CD4-positive, alpha-beta T cell (primary cell): ENCODE data around the gene FAM53A. TPM values are rescaled to one million over a fixed set of nuclear protein-coding genes. Genes with fewer than 3 reads are reported as not detected.

Experiments
- ATAC-seq: fragments of 200-7000 bp; cut with Tn5 transposase; one replicate; pipeline ENCODE4 v1.10.0; 2022; ENCODE audit warnings: mild to moderate bottlenecking; ENCODE audit not compliant: poor library complexity
- CTCF ChIA-PET: fragments of 350-600 bp; sonication (Branson Sonifier 250); formaldehyde crosslinking; loops from one replicate; lab custom pipeline; 2021; ENCODE audit warnings: antibody characterized with exemption, inconsistent platforms; lab: Charles Lee
- POLR2A ChIA-PET: fragments of 350-600 bp; sonication (Branson Sonifier 250); formaldehyde crosslinking; loops from one replicate; lab custom pipeline; 2021; ENCODE audit warnings: antibody characterized with exemption, inconsistent platforms; lab: Charles Lee
- DNase-seq, 14 experiments: peaks; one replicate each; pipeline ENCODE4 v3.0.0-alpha.2; 2013 to 2020; ENCODE audit warnings: mixed read lengths in 2 of 14
- H3K27ac ChIP-seq, 2 donors: one replicate each; pipeline versions ENCODE4 v1.5.1 to v1.7.0; 2013; ENCODE audit warnings: low read length in 2 of 2, low read depth in 1 of 2, mild to moderate bottlenecking in 1 of 2
- H3K27me3 ChIP-seq, 2 experiments: 1 replicate in 1 of 2; 2 replicates in 1 of 2; pipeline versions ENCODE4 v1.6.1 to v1.7.0; 2013; ENCODE audit warnings: low read length in 2 of 2, control low read depth in 1 of 2, mild to moderate bottlenecking in 1 of 2, moderate library complexity in 1 of 2; ENCODE audit not compliant: insufficient read depth in 2 of 2, control insufficient read depth in 1 of 2
- H3K36me3 ChIP-seq: one replicate; pipeline ENCODE4 v1.6.1; 2013; ENCODE audit warnings: low read length, control low read depth; ENCODE audit not compliant: insufficient read depth
- H3K4me1 ChIP-seq: one replicate; pipeline ENCODE4 v1.6.1; 2013; ENCODE audit warnings: low read length, control low read depth; ENCODE audit not compliant: insufficient read depth
- H3K4me3 ChIP-seq: one replicate; pipeline ENCODE4 v1.5.1; 2013; ENCODE audit warnings: mild to moderate bottlenecking, low read length, moderate library complexity
- H3K9me3 ChIP-seq, 2 experiments: 1 replicate in 1 of 2; 2 replicates in 1 of 2; pipeline versions ENCODE4 v1.6.1 to v1.7.0; 2013; ENCODE audit warnings: low read length in 2 of 2, mild to moderate bottlenecking in 2 of 2, control low read depth in 1 of 2, moderate library complexity in 1 of 2; ENCODE audit not compliant: control insufficient read depth in 1 of 2, insufficient read depth in 1 of 2
- H3K27ac Mint-ChIP-seq: one replicate; pipeline ENCODE4 v1.8.0; 2020; ENCODE audit warnings: mixed read lengths
- H3K27me3 Mint-ChIP-seq: one replicate; pipeline ENCODE4 v1.8.0; 2021; ENCODE audit warnings: mixed read lengths
- H3K36me3 Mint-ChIP-seq: one replicate; pipeline ENCODE4 v1.8.0; 2021; ENCODE audit warnings: low read depth, mixed read lengths
- H3K4me1 Mint-ChIP-seq: one replicate; pipeline ENCODE4 v1.8.0; 2021; ENCODE audit warnings: low read depth, mixed read lengths
- H3K4me3 Mint-ChIP-seq: one replicate; pipeline ENCODE4 v1.8.0; 2020; ENCODE audit warnings: mild to moderate bottlenecking, mixed read lengths
- H3K9me3 Mint-ChIP-seq: one replicate; pipeline ENCODE4 v1.8.0; 2020; ENCODE audit warnings: mixed read lengths
- intact Hi-C, 2 experiments: fragments of 100-400 bp; cut with DNase I in 1 of 2; cut with micrococcal nuclease in 1 of 2; formaldehyde crosslinking; loops; one replicate each; pipeline versions ENCODE4 v1.15.1 to v1.9.0; 2023 to 2025; cut with DNase I, micrococcal nuclease
- total RNA-seq, 174 experiments: library from RNA in 2 of 174; stranded (reverse) in 2 of 174; gene quantifications; one replicate each; pipeline ENCODE4 v1.2.3 and lab custom pipeline; 2021 to 2026
- TF ChIP-seq, protein P1 (sequence below): fragments of 200-600 bp; IDR thresholded peaks from one replicate; pipeline ENCODE4 v1.8.0; 2022; ENCODE audit warnings: antibody characterized with exemption, mild to moderate bottlenecking

Gene FAM53A
- total RNA-seq, 2 experiments from 2014 or later = 0.93 to 2.4 TPM

DNA sequence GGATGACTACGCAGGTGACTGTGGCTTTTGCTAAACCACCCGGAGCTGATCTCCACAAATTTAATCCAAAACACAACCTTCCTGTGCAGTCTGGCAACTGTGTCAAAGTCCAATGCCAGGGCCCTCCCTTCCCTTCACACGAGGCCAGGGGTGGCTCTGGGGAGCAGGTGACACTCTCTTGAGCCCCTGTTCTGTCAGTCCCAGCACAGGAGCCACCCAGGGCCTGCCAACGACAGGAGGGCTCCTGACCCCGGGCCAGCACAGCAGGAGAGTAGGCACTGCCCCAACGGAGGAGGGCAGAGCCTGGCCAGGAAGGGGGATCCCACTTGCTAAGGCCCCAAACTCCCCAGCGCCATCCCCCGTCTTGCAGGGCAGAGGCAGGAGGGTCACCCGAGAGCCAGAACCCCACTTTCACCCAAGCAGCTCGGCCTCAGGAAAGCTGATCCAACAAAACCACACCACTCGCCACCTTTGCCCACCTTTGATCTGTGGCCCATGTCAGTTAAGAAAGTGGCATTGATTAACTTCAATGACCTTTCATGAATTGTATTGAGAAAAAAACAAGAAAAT lies 44.7 kb downstream of the FAM53A start:
- Histone ChIP-seq H3K36me3 (no peaks in the 10 kb centered on the region), H3K9me3 (peaks cover 0 to 5% of the 10 kb centered on the region in 2 experiments), H3K4me3 (no peak overlapping the region), H3K4me1 (no peaks in the 10 kb centered on the region), H3K27ac (no peak overlapping the region), H3K27me3 (no peaks in the 10 kb centered on the region)
- no peaks in the 10 kb centered on the region for H3K4me1 Mint-ChIP-seq
- no peaks in the 10 kb centered on the region for H3K9me3 Mint-ChIP-seq
- ChIA-PET POLR2A (no interaction called here), CTCF (no interaction called here)
- ATAC-seq (no peak), DNase-seq (no peak)
- TF ChIP-seq, protein P1, sequence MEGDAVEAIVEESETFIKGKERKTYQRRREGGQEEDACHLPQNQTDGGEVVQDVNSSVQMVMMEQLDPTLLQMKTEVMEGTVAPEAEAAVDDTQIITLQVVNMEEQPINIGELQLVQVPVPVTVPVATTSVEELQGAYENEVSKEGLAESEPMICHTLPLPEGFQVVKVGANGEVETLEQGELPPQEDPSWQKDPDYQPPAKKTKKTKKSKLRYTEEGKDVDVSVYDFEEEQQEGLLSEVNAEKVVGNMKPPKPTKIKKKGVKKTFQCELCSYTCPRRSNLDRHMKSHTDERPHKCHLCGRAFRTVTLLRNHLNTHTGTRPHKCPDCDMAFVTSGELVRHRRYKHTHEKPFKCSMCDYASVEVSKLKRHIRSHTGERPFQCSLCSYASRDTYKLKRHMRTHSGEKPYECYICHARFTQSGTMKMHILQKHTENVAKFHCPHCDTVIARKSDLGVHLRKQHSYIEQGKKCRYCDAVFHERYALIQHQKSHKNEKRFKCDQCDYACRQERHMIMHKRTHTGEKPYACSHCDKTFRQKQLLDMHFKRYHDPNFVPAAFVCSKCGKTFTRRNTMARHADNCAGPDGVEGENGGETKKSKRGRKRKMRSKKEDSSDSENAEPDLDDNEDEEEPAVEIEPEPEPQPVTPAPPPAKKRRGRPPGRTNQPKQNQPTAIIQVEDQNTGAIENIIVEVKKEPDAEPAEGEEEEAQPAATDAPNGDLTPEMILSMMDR = no peak
- no peak overlapping the region for H3K27ac Mint-ChIP-seq
- no peaks in the 10 kb centered on the region for H3K36me3 Mint-ChIP-seq
- intact Hi-C loops = no loop called here
- H3K4me3 Mint-ChIP-seq = no peak overlapping the region
- H3K27me3 Mint-ChIP-seq = no peaks in the 10 kb centered on the region

DNA sequence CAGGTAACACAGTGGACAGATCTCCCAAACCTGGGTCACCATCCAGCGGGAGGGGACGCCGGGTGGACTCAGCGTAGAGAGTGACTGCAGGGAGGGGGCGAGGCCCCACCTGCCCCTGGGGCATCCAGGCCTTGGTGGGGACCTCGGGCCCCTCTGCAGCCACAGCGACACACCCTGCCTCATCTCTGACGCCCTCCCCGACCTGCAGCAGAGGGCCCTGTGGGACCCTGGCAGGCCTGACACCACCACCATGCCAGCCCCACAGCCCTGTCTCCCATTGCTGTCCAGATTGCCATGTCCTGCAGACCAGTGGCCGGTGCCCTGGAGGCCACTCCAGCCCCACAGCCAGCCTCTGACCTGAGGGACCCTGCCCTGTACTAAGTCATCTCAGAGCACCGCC lies 45.2 kb downstream of the FAM53A start:
- Mint-ChIP-seq H3K27me3 (no peaks in the 10 kb centered on the region), H3K9me3 (no peaks in the 10 kb centered on the region), H3K4me1 (no peaks in the 10 kb centered on the region), H3K36me3 (no peaks in the 10 kb centered on the region), H3K27ac (no peak overlapping the region), H3K4me3 (no peak overlapping the region)
- Histone ChIP-seq H3K4me1 (no peaks in the 10 kb centered on the region), H3K9me3 (peaks cover 0 to 5% of the 10 kb centered on the region in 2 experiments), H3K36me3 (no peaks in the 10 kb centered on the region), H3K27ac (no peak overlapping the region), H3K27me3 (no peaks in the 10 kb centered on the region), H3K4me3 (no peak overlapping the region)
- no peak for ATAC-seq
- DNase-seq = no peak
- POLR2A ChIA-PET = no interaction called here
- TF ChIP-seq, protein P1 = no peak
- intact Hi-C loops = no loop called here
- CTCF ChIA-PET = no interaction called here

DNA sequence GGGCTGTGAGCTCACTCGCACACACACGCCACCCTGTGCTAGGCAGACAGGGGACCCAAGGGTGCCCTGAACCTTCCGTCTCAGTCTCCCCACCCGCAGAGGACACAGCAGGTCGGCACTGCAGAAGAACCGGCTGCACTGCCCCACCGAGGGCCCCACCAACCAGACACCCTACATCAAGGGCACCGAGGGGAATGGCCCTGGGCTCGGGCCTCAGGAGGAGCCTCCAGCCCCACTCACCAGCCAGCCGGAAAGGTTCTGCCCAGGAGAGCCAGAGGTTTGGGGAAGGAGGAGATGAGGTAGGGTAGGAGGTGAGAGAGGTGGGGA lies 45.9 kb downstream of the FAM53A start:
- H3K27ac ChIP-seq = no peak overlapping the region
- CTCF ChIA-PET = no interaction called here
- POLR2A ChIA-PET = no interaction called here
- intact Hi-C loops = no loop called here
- no peaks in the 10 kb centered on the region for H3K27me3 ChIP-seq
- peaks cover 0 to 5% of the 10 kb centered on the region in 2 experiments for H3K9me3 ChIP-seq
- no peaks in the 10 kb centered on the region for H3K9me3 Mint-ChIP-seq
- ATAC-seq (no peak), DNase-seq (no peak)
- H3K27me3 Mint-ChIP-seq = no peaks in the 10 kb centered on the region
- TF ChIP-seq, protein P1 = no peak
- no peaks in the 10 kb centered on the region for H3K4me1 ChIP-seq
- H3K4me3 Mint-ChIP-seq = no peak overlapping the region
- H3K4me3 ChIP-seq = no peak overlapping the region
- H3K36me3 Mint-ChIP-seq = no peaks in the 10 kb centered on the region
- H3K36me3 ChIP-seq = no peaks in the 10 kb centered on the region
- no peaks in the 10 kb centered on the region for H3K4me1 Mint-ChIP-seq
- H3K27ac Mint-ChIP-seq = no peak overlapping the region
